Neutrophil (primary cell): Measurements from ENCODE around the gene GNAQ.

ENCODE experiments used
- H3K27ac ChIP-seq: fragments of 200-600 bp; sonication (generic); 2 replicates; pipeline ENCODE4 v1.5.1; 2016; ENCODE audit warnings: mild to moderate bottlenecking, moderate library complexity
- H3K27me3 ChIP-seq: fragments of 200-600 bp; sonication (generic); 2 replicates; pipeline ENCODE4 v1.6.0; 2016; ENCODE audit warnings: mild to moderate bottlenecking
- H3K36me3 ChIP-seq: fragments of 200-600 bp; sonication (generic); 2 replicates; pipeline ENCODE4 v1.5.1; 2017
- H3K4me1 ChIP-seq, 2 experiments: fragments of 200-600 bp in 1 of 2; sonication (generic) in 1 of 2; 1 replicate in 1 of 2; 2 replicates in 1 of 2; pipeline versions ENCODE4 v1.5.1 to v1.6.1; 2013 to 2016; ENCODE audit warnings: low read depth in 1 of 2, low read length in 1 of 2, mild to moderate bottlenecking in 1 of 2, moderate library complexity in 1 of 2; ENCODE audit not compliant: control insufficient read depth in 1 of 2, insufficient read depth in 1 of 2
- H3K4me3 ChIP-seq, 2 experiments: fragments of 200-600 bp in 1 of 2; sonication (generic) in 1 of 2; 1 replicate in 1 of 2; 2 replicates in 1 of 2; pipeline ENCODE4 v1.5.1; 2013 to 2016; ENCODE audit warnings: low read depth in 1 of 2, low read length in 1 of 2, mild to moderate bottlenecking in 1 of 2, moderate library complexity in 1 of 2
- H3K9me3 ChIP-seq: fragments of 200-600 bp; sonication (generic); 2 replicates; pipeline ENCODE4 v1.5.1; 2016
- CTCF ChIP-seq: fragments of 200-600 bp; sonication (generic); IDR thresholded peaks from 2 replicates; pipeline ENCODE4 v1.5.1; 2016; ENCODE audit warnings: antibody characterized with exemption

Gene GNAQ

GRCh38 chr9:77964258-77964657, 67.4 kb downstream of the GNAQ start:
- peaks cover 6% of the 10 kb centered on the region for H3K36me3 ChIP-seq
- no peak overlapping the region for H3K4me3 ChIP-seq
- no peaks in the 10 kb centered on the region for H3K9me3 ChIP-seq
- H3K27me3 ChIP-seq: no peaks in the 10 kb centered on the region
- no peak for TF ChIP-seq CTCF
- H3K27ac ChIP-seq: no peak overlapping the region
- peaks cover 2 to 24% of the 10 kb centered on the region in 2 experiments for H3K4me1 ChIP-seq

- no peak for TF ChIP-seq CTCF
- Histone ChIP-seq H3K9me3 (no peaks in the 10 kb centered on the region), H3K4me1 (peaks cover 25 to 37% of the 10 kb centered on the region in 2 experiments), H3K36me3 (no peaks in the 10 kb centered on the region), H3K4me3 (no peak overlapping the region), H3K27ac (peak overlapping the region; percentile 37), H3K27me3 (no peaks in the 10 kb centered on the region)
Measured at GRCh38 chr9:77961541-77961940, 70.1 kb downstream of the GNAQ start.

GRCh38 chr9:77960356-77961153, 71.1 kb downstream of the GNAQ start:
- Histone ChIP-seq H3K4me3 (no peak overlapping the region), H3K9me3 (no peaks in the 10 kb centered on the region), H3K27ac (no peak overlapping the region), H3K4me1 (peaks cover 31 to 46% of the 10 kb centered on the region in 2 experiments), H3K27me3 (no peaks in the 10 kb centered on the region), H3K36me3 (no peaks in the 10 kb centered on the region)
- TF ChIP-seq CTCF: no peak

GRCh38 chr9:77959803-77960202, 71.8 kb downstream of the GNAQ start:
- no peak for TF ChIP-seq CTCF
- no peak overlapping the region for H3K4me3 ChIP-seq
- H3K4me1 ChIP-seq: peaks cover 31 to 46% of the 10 kb centered on the region in 2 experiments
- no peaks in the 10 kb centered on the region for H3K27me3 ChIP-seq
- no peak overlapping the region for H3K27ac ChIP-seq
- H3K36me3 ChIP-seq: no peaks in the 10 kb centered on the region
- no peaks in the 10 kb centered on the region for H3K9me3 ChIP-seq

DNA sequence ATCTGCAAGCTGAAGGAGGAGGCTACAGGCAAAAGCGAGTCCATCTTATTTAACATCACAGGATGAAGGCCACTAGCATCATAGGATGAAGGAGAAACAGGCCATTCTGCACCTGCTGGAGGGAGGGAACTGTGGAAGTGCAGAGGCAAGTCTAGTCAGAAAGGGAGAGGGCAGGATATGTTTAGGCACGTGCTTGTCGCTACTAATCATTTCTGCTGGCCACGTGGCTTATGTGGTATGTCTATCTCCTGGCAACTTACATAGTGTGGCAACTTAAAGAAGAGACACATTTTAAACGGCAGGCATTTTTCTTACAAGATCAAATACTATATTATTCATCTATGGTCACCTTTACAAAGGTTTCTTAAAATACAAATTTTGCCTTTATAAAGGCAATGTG, 74.0 kb downstream of the GNAQ start:
- peak overlapping the region; percentile 55 for H3K27ac ChIP-seq
- H3K9me3 ChIP-seq: no peaks in the 10 kb centered on the region
- no peaks in the 10 kb centered on the region for H3K36me3 ChIP-seq
- no peaks in the 10 kb centered on the region for H3K27me3 ChIP-seq
- peaks cover 36 to 65% of the 10 kb centered on the region in 2 experiments for H3K4me1 ChIP-seq
- no peak overlapping the region for H3K4me3 ChIP-seq
- TF ChIP-seq CTCF: no peak
